ENCODE data around the gene EIF2S1.

- no peak for TF ChIP-seq ESRRA (IDR thresholded peaks at IDR 0.05; ENCODE audit: borderline replicate concordance, low read length)
- no peak for TF ChIP-seq RARB (CRISPR knock-in tag; IDR thresholded peaks at IDR 0.05)
- TF ChIP-seq CTCF (IDR thresholded peaks at IDR 0.05), result no peak
- no peak for TF ChIP-seq CEBPB (IDR thresholded peaks at IDR 0.05)
- TF ChIP-seq JUN (IDR thresholded peaks at IDR 0.05), result no peak
- no peak for TF ChIP-seq POLR2A (IDR thresholded peaks at IDR 0.05; ENCODE audit: low read length)
- no peak for TF ChIP-seq E2F6 (IDR thresholded peaks at IDR 0.05; ENCODE audit: borderline replicate concordance, low read depth)
- TF ChIP-seq RAD21 (conservative IDR thresholded peaks at IDR 0.05 in 1 of 2, IDR thresholded peaks at IDR 0.05 in 1 of 2), result no peak
- no peak for TF ChIP-seq NPAS2 (CRISPR knock-in tag; IDR thresholded peaks at IDR 0.05; ENCODE audit: borderline replicate concordance)
- TF ChIP-seq MAFK (IDR thresholded peaks at IDR 0.05; ENCODE audit: partially characterized antibody), result no peak
Observed at GRCh38 chr14:67319142-67319541, 41.0 kb upstream of the EIF2S1 start.

Data from A549 (cell line).